DMS114 treated with DMSO at 0.1 percent for 48 hours (cell line): ENCODE results near the gene TESPA1.

Experiments
- DNase-seq: peaks from one replicate; lab custom pipeline; 2025; ENCODE audit not compliant: unreplicated experiment; lab: John Stamatoyannopoulos, UW

TESPA1 gene

GRCh38 chr12:54983536-54984101 lies 943 bp downstream of the TESPA1 start:
- no peak for DNase-seq

GRCh38 chr12:54981796-54982195 lies 2.8 kb downstream of the TESPA1 start:
- no peak for DNase-seq

GRCh38 chr12:54980341-54980740 lies 4.2 kb downstream of the TESPA1 start:
- DNase-seq: no peak

GRCh38 chr12:54977857-54978256 lies 6.7 kb downstream of the TESPA1 start:
- DNase-seq: no peak

- no peak for DNase-seq
Observed at GRCh38 chr12:54977155-54977554, 7.4 kb downstream of the TESPA1 start.

- DNase-seq: no peak
Observed at GRCh38 chr12:54975875-54976274, 8.7 kb downstream of the TESPA1 start.

- no peak for DNase-seq
Observed at GRCh38 chr12:54975272-54975671, 9.3 kb downstream of the TESPA1 start.

GRCh38 chr12:54974279-54974678 lies 10.3 kb downstream of the TESPA1 start:
- no peak for DNase-seq

- no peak for DNase-seq
Observed at GRCh38 chr12:54973556-54973955, 11.0 kb downstream of the TESPA1 start.

GRCh38 chr12:54970741-54971140 lies 13.8 kb downstream of the TESPA1 start:
- DNase-seq: no peak

GRCh38 chr12:54968181-54968730 lies 16.3 kb downstream of the TESPA1 start:
- DNase-seq: no peak

- no peak for DNase-seq
Observed at GRCh38 chr12:54967461-54967860, 17.1 kb downstream of the TESPA1 start.

GRCh38 chr12:54961190-54961589 lies 23.4 kb downstream of the TESPA1 start:
- no peak for DNase-seq

GRCh38 chr12:54959291-54960018 lies 25.1 kb downstream of the TESPA1 start:
- no peak for DNase-seq

- peak; percentile 79 for DNase-seq
Observed at GRCh38 chr12:54958048-54958658, 26.4 kb downstream of the TESPA1 start.

GRCh38 chr12:54956818-54957641 lies 27.5 kb downstream of the TESPA1 start:
- DNase-seq: no peak

- DNase-seq: no peak
Observed at GRCh38 chr12:54956322-54956721, 28.2 kb downstream of the TESPA1 start.

- no peak for DNase-seq
Observed at GRCh38 chr12:54954801-54955200, 29.8 kb downstream of the TESPA1 start.

GRCh38 chr12:54954228-54954627 lies 30.3 kb downstream of the TESPA1 start:
- no peak for DNase-seq

GRCh38 chr12:54950071-54950727 lies 34.4 kb downstream of the TESPA1 start:
- no peak for DNase-seq
